Glomerular visceral epithelial cell (primary cell): ENCODE measurements around the gene KIF18A.

Experiments used
- DNase-seq: peaks from one replicate; pipeline ENCODE4 v3.0.0-alpha.2; 2016; ENCODE audit errors: extremely low spot score

The KIF18A gene

DNA sequence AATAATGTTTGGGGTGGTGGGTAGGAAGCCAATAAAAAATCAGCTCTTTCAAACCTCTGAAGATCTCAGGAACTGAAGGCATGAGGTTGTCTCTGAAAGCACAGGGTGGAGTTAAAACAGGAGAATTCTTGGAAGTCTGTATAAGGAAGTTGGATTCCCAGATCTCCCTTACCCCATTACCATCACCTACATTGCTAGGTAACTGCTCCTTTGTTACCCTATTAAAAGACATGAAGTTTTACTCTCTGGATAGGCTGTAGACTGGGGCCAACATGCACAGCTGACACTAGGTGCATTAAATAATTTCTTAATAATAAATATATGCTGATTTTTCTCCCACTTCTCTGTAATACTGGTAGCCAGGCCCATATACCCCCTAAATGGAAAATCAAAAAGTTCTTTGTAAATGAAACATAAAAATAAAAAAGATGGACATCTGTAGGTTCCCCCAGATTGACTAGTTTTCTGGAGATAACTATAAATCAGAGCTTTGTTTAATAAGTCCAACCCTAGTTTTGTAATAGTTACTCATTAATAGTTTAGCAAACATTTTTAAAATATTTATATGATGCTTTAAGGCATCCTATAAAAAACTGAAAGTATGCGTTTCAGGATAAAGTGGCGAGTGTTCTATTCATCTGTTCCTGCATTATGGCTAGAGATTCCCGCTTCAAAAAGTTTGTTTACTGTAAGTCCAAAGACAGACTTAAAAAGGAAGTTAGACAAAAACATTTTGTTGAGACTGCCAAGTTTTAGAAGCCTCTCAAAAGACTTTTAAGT, 63.8 kb downstream of the KIF18A start:
- no peak for DNase-seq

DNA sequence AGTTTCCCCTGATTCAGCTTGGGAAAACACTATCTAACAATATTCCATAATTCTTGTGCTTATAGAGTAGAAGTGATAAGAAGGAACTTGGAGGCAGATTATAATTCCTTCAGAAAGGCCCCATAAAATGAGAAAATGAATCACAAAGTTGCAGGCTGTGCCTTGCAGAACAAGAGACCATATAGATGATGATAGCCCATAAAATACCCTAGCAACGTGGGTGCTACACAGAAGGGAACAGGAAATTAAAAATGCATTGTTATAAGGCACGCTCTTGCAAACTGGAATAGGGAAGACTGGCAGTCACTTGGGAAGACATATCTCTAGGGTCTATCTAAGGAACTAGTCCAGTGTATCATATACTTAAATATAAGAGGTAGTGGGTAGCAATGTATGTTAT, 67.6 kb downstream of the KIF18A start:
- DNase-seq: no peak

DNA sequence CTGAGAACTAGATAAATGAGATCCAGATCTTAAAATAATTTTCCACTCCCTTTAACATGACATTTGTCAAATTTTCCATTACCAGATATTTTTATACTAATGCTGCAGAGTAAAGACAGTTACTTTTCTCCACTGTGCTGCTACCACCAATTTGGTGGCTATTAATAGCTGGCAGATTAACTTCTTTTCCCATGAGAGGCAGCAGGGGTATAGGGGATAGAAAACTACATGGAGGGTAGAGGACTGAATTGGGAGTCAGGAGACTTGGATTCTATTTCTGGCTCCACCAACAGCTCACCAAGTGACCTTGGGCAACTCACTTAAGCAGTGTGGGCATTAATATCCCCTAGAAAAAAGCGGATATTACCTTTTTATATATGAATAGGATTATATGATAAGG, 69.2 kb downstream of the KIF18A start:
- no peak for DNase-seq

GRCh38 chr11:28026634-28027290, 81.2 kb downstream of the KIF18A start:
- DNase-seq: no peak

GRCh38 chr11:28017816-28018215, 90.1 kb downstream of the KIF18A start:
- no peak for DNase-seq

DNA sequence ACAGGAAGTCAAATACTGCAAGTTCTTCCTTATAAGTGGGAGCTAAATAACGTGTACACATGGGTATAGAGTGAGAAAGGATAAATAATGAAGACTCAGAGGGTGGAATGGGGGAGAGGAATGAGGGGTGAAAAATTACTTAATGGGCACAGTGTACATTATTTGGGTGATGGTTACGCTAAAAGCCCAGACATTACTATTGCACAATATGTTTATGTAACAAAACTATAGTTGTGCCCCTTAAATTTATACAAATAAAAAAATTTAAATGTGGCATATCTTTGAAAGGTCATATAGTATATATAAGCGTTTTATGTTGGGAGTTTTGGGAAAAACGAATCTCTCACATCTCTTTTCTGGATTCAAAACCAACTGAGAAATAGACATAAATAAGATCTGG, 96.1 kb downstream of the KIF18A start:
- DNase-seq: no peak

DNA sequence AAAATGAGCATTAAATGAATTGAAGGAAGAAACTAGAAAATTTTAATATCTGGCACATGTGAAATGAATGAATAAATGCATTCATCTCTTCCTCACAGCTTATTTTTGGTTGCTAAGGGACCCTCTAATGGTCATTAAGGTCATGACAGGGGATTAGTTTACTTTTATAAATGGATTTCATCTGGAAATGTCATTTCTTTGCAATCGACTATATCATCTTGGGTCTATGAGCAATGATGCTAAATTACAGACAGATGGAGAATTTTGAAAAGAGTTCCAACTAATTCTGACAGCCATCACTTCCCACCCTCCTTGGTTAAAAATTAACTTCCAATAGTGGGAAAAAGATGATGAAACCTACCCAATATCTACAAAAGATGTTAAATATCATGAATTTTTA, 98.0 kb downstream of the KIF18A start:
- DNase-seq: no peak

DNA sequence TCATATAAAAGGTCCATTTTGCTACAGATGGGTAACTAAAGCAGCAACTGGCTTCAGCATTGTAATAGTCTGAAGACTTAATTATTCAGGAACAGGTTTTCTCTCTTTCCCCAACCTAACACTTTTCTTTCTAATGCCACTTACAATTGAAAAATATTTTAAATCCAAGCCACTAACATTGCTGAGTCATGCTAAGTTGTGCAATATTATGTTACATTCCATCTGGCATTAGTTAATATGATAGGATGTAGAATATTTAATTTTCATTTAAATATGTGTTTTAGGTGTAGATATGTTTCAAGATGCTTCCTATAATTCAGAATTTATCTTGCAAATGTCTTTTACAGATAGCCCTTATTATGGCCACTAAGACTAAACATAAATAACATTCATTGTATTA, 98.6 kb downstream of the KIF18A start:
- DNase-seq: peak; percentile 8

DNA sequence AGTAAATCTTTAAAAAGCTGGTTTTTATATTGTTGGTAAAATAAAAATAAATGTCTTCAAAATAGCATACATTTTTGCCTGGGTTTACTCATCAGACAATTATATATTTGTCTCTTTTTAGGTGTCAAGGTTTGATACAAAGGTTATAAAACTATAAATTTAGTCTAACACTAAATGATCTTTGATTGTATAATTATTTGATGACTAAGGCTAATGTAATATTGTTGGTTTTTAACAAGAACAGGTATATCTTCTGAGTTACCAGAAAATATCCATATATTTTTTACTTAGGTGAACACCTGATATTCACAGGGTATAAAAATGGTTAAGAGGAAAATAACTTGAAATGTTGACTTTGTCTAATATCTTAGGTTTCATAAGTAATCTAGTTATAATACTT, 104.3 kb downstream of the KIF18A start:
- no peak for DNase-seq

DNA sequence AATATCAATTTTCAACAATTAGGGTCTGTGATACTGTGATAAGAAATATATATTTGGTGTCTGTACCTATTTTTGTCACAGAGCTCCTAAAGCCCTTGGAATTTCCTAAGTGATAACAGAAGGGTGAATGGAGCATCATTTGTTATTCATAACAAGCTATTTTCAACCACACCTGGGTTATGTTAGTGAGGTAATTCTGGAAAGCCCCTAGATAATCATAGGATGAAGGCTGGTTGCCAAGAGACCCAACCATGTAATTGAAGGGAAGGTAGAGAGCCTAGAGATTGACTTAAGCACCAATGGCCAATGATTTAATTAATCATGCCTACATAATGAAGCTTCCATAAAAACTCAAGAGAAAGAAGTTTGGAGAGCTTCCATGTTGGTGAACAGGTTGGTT, 109.4 kb downstream of the KIF18A start:
- DNase-seq: peak; percentile 13

- DNase-seq: no peak
Measured at GRCh38 chr11:27997344-27997743, 110.6 kb downstream of the KIF18A start.

DNA sequence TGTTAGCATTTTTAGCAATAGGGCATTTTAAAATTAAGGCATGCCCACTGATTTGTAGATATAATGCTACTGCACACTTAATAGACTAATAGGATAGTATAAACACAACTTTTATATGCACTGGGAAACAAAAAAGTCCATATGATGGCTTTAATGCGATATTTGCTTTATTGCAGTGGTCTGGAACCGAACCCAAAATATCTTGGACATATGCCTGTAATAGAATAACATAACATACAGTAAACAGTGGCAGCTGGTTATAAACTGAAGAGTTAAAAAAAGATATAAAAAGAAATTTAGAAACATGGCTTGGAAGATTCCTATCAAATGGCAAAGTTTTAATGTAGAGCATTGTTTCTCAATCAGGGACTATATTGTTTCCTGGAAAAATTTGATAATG, 111.9 kb downstream of the KIF18A start:
- DNase-seq: no peak

- no peak for DNase-seq
Measured at GRCh38 chr11:27995083-27995482, 112.9 kb downstream of the KIF18A start.

GRCh38 chr11:27991736-27992135, 116.2 kb downstream of the KIF18A start:
- no peak for DNase-seq

GRCh38 chr11:27977527-27977926, 130.4 kb downstream of the KIF18A start:
- no peak for DNase-seq

GRCh38 chr11:27977031-27977430, 130.9 kb downstream of the KIF18A start:
- DNase-seq: peak; percentile 86

DNA sequence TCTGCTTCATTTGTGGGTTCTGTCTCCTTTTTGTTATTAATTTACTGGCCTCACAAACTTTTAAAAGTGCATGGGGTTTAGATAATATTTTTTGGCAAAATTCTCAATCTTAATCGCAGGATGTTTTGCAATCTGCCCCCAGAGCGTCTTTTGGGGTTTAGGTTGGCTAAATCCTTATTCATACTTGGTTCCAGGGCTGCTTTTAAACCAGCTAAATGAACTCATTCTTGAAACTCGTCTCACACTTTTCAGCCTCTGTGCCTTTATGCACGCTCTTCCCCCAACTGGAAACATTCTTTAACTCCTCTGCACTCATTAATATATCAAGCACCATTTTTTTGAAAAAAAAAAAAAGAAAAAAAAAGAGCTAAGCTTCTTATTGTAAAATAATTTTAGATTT, 131.7 kb downstream of the KIF18A start:
- peak; percentile 34 for DNase-seq

GRCh38 chr11:27973851-27974536, 134.0 kb downstream of the KIF18A start:
- no peak for DNase-seq

- DNase-seq: peak; percentile 29
Measured at GRCh38 chr11:27972522-27973170, 135.3 kb downstream of the KIF18A start.

- DNase-seq: peak; percentile 13
Measured at GRCh38 chr11:27971171-27971570, 136.8 kb downstream of the KIF18A start.
